ENCODE measurements around the gene CLEC2L.

DNA sequence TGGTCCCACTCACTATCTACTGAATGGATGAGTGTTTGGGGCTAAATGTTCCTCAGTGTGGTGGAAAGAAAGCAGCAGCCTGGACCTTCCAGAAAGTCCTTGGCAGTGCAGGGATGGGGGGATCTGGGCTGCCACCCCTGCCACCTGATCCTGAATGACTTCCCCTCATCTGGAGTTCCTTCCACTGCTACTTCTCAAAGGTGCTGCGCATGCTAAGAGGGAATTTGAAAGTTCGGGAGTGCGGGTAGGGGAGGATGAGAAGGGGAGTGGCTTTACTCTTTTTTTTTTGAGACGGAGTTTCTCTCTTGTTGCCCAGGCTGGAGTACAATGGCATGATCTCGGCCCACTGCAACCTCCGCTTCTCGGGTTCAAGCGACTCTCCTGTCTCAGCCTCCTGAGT is 41.4 kb upstream of the CLEC2L start:
- TF ChIP-seq, protein P1, sequence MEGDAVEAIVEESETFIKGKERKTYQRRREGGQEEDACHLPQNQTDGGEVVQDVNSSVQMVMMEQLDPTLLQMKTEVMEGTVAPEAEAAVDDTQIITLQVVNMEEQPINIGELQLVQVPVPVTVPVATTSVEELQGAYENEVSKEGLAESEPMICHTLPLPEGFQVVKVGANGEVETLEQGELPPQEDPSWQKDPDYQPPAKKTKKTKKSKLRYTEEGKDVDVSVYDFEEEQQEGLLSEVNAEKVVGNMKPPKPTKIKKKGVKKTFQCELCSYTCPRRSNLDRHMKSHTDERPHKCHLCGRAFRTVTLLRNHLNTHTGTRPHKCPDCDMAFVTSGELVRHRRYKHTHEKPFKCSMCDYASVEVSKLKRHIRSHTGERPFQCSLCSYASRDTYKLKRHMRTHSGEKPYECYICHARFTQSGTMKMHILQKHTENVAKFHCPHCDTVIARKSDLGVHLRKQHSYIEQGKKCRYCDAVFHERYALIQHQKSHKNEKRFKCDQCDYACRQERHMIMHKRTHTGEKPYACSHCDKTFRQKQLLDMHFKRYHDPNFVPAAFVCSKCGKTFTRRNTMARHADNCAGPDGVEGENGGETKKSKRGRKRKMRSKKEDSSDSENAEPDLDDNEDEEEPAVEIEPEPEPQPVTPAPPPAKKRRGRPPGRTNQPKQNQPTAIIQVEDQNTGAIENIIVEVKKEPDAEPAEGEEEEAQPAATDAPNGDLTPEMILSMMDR (conservative IDR thresholded peaks at IDR 0.05; ENCODE audit: low read depth in 2 of 2), result no peak
- TF ChIP-seq ZNF331 (CRISPR knock-in tag; IDR thresholded peaks at IDR 0.05; ENCODE audit: low read depth), result no peak
- no peak for TF ChIP-seq EZH2 (IDR thresholded peaks at IDR 0.05; ENCODE audit: low read depth, unreplicated experiment)
- TF ChIP-seq, protein P2, sequence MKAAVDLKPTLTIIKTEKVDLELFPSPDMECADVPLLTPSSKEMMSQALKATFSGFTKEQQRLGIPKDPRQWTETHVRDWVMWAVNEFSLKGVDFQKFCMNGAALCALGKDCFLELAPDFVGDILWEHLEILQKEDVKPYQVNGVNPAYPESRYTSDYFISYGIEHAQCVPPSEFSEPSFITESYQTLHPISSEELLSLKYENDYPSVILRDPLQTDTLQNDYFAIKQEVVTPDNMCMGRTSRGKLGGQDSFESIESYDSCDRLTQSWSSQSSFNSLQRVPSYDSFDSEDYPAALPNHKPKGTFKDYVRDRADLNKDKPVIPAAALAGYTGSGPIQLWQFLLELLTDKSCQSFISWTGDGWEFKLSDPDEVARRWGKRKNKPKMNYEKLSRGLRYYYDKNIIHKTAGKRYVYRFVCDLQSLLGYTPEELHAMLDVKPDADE (IDR thresholded peaks at IDR 0.05), result no peak
- TF ChIP-seq POLR2AphosphoS5 (IDR thresholded peaks at IDR 0.05; ENCODE audit: low read depth), result no peak
- TF ChIP-seq NANOG (IDR thresholded peaks at IDR 0.05; ENCODE audit: borderline replicate concordance), result no peak
- TF ChIP-seq EZH2phosphoT487 (IDR thresholded peaks at IDR 0.05; ENCODE audit: unreplicated experiment), result no peak
- TF ChIP-seq STAT1 (IDR thresholded peaks at IDR 0.05; ENCODE audit: unreplicated experiment), result no peak
- TF ChIP-seq, protein P3, sequence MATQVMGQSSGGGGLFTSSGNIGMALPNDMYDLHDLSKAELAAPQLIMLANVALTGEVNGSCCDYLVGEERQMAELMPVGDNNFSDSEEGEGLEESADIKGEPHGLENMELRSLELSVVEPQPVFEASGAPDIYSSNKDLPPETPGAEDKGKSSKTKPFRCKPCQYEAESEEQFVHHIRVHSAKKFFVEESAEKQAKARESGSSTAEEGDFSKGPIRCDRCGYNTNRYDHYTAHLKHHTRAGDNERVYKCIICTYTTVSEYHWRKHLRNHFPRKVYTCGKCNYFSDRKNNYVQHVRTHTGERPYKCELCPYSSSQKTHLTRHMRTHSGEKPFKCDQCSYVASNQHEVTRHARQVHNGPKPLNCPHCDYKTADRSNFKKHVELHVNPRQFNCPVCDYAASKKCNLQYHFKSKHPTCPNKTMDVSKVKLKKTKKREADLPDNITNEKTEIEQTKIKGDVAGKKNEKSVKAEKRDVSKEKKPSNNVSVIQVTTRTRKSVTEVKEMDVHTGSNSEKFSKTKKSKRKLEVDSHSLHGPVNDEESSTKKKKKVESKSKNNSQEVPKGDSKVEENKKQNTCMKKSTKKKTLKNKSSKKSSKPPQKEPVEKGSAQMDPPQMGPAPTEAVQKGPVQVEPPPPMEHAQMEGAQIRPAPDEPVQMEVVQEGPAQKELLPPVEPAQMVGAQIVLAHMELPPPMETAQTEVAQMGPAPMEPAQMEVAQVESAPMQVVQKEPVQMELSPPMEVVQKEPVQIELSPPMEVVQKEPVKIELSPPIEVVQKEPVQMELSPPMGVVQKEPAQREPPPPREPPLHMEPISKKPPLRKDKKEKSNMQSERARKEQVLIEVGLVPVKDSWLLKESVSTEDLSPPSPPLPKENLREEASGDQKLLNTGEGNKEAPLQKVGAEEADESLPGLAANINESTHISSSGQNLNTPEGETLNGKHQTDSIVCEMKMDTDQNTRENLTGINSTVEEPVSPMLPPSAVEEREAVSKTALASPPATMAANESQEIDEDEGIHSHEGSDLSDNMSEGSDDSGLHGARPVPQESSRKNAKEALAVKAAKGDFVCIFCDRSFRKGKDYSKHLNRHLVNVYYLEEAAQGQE (IDR thresholded peaks at IDR 0.05; ENCODE audit: unreplicated experiment), result no peak

All from GM23338 (cell line).